BLaER1 treated with 17β-estradiol and CSF1 and Interleukin-3, amounts not matched to agents 10 nM and 100 nM (cell line): ENCODE results near the gene NF1.

Experiments
- H3K27ac ChIP-seq, 11 experiments: shearing (Covaris generic); formaldehyde crosslinking; 2 replicates each; pipeline ENCODE4 v1.8.1; 2022
- H3K27me3 ChIP-seq, 11 experiments: shearing (Covaris generic); formaldehyde crosslinking; 2 replicates each; pipeline ENCODE4 v1.8.1; 2022
- H3K36me3 ChIP-seq, 11 experiments: shearing (Covaris generic); formaldehyde crosslinking; 2 replicates each; pipeline ENCODE4 v1.8.1; 2022
- H3K4me1 ChIP-seq, 10 experiments: shearing (Covaris generic); formaldehyde crosslinking; 2 replicates each; pipeline ENCODE4 v1.8.1; 2022
- H3K4me2 ChIP-seq, 11 experiments: shearing (Covaris generic); formaldehyde crosslinking; 2 replicates each; pipeline ENCODE4 v1.8.1; 2022
- H3K4me3 ChIP-seq, 10 experiments: shearing (Covaris generic); formaldehyde crosslinking; 2 replicates each; pipeline ENCODE4 v1.8.1; 2022
- H3K9ac ChIP-seq, 11 experiments: shearing (Covaris generic); formaldehyde crosslinking; 2 replicates each; pipeline ENCODE4 v1.8.1; 2022
- H3K9me3 ChIP-seq, 11 experiments: shearing (Covaris generic); formaldehyde crosslinking; replicated peaks in 1 of 11; 2 replicates each; pipeline ENCODE4 v1.8.1; 2022
- H4K20me1 ChIP-seq, 11 experiments: shearing (Covaris generic); formaldehyde crosslinking; 2 replicates each; pipeline ENCODE4 v1.8.1; 2022
- Cebpa-rat ChIP-seq, 11 experiments: shearing (Covaris generic); IDR thresholded peaks; 2 replicates each; pipeline ENCODE4 v1.8.1; 2022

NF1 gene

GRCh38 chr17:31387438-31387837, 292.7 kb downstream of the NF1 start:
- no peak overlapping the region for H3K27ac ChIP-seq
- no peak overlapping the region for H3K4me3 ChIP-seq
- H3K27me3 ChIP-seq = peaks cover 14 to 30% (median 22%) of the 10 kb centered on the region in 11 experiments; a peak in 21 of 22 replicates
- H4K20me1 ChIP-seq = peaks cover 0 to 21% (median 3%) of the 10 kb centered on the region in 11 experiments; a peak in 12 of 22 replicates
- H3K4me1 ChIP-seq = peaks cover 4 to 15% (median 12%) of the 10 kb centered on the region in 10 experiments; a peak in 19 of 20 replicates
- no peak for TF ChIP-seq Cebpa-rat (IDR thresholded peaks at IDR 0.05)
- no peak overlapping the region for H3K4me2 ChIP-seq
- H3K9me3 ChIP-seq = no peaks in the 10 kb centered on the region
- no peak overlapping the region for H3K9ac ChIP-seq
- H3K36me3 ChIP-seq = peaks cover 0 to 5% (median 0%) of the 10 kb centered on the region in 11 experiments; a peak in 3 of 22 replicates

- Histone ChIP-seq H3K4me2 (no peak overlapping the region), H3K36me3 (no peaks in the 10 kb centered on the region), H3K4me1 (peaks cover 8 to 22% (median 14%) of the 10 kb centered on the region in 10 experiments; a peak in 19 of 20 replicates), H3K9me3 (no peaks in the 10 kb centered on the region), H3K27ac (no peak overlapping the region), H3K27me3 (peaks cover 17 to 39% (median 31%) of the 10 kb centered on the region in 11 experiments; a peak in 21 of 22 replicates), H3K4me3 (no peak overlapping the region), H3K9ac (no peak overlapping the region), H4K20me1 (peaks cover 0 to 30% (median 13%) of the 10 kb centered on the region in 11 experiments; a peak in 13 of 22 replicates)
- no peak for TF ChIP-seq Cebpa-rat (IDR thresholded peaks at IDR 0.05)
Observed at GRCh38 chr17:31388351-31388750, 293.6 kb downstream of the NF1 start.

- H4K20me1 ChIP-seq = peaks cover 0 to 31% (median 18%) of the 10 kb centered on the region in 11 experiments; a peak in 15 of 22 replicates
- no peaks in the 10 kb centered on the region for H3K36me3 ChIP-seq
- H3K4me2 ChIP-seq = no peak overlapping the region
- no peak for TF ChIP-seq Cebpa-rat (IDR thresholded peaks at IDR 0.05)
- peaks cover 17 to 44% (median 32%) of the 10 kb centered on the region in 11 experiments; a peak in 21 of 22 replicates for H3K27me3 ChIP-seq
- no peak overlapping the region for H3K27ac ChIP-seq
- H3K9ac ChIP-seq = no peak overlapping the region
- H3K9me3 ChIP-seq = no peaks in the 10 kb centered on the region
- peaks cover 8 to 22% (median 14%) of the 10 kb centered on the region in 10 experiments; a peak in 19 of 20 replicates for H3K4me1 ChIP-seq
- H3K4me3 ChIP-seq = no peak overlapping the region
Observed at GRCh38 chr17:31388770-31389656, 294.2 kb downstream of the NF1 start.

GRCh38 chr17:31389657-31390381, 295.0 kb downstream of the NF1 start:
- peaks cover 8 to 22% (median 14%) of the 10 kb centered on the region in 10 experiments; a peak in 19 of 20 replicates for H3K4me1 ChIP-seq
- H3K36me3 ChIP-seq = no peaks in the 10 kb centered on the region
- H3K9me3 ChIP-seq = no peaks in the 10 kb centered on the region
- no peak overlapping the region for H3K9ac ChIP-seq
- H3K27ac ChIP-seq = no peak overlapping the region
- no peak overlapping the region for H3K4me3 ChIP-seq
- H3K4me2 ChIP-seq = 0 out of 22 replicates have a peak overlapping the region, but pooled peaks of 1 of the 11 experiments have one; percentile 84
- no peak for TF ChIP-seq Cebpa-rat (IDR thresholded peaks at IDR 0.05)
- peaks cover 0 to 31% (median 18%) of the 10 kb centered on the region in 11 experiments; a peak in 15 of 22 replicates for H4K20me1 ChIP-seq
- H3K27me3 ChIP-seq = peaks cover 17 to 44% (median 32%) of the 10 kb centered on the region in 11 experiments; a peak in 21 of 22 replicates

- H3K4me2 ChIP-seq = peak overlapping the region in 8 of 11 experiments; percentile 84 to 97 (median 92); a peak in 15 of 22 replicates
- peak overlapping the region in 3 of 10 experiments; percentile 58 to 68 (median 62); a peak in 3 of 20 replicates for H3K4me3 ChIP-seq
- peaks cover 17 to 44% (median 32%) of the 10 kb centered on the region in 11 experiments; a peak in 21 of 22 replicates for H3K27me3 ChIP-seq
- H3K9ac ChIP-seq = peak overlapping the region in 2 of 11 experiments; percentile 77; a peak in 1 of 22 replicates
- no peak overlapping the region for H3K27ac ChIP-seq
- no peaks in the 10 kb centered on the region for H3K9me3 ChIP-seq
- H3K36me3 ChIP-seq = no peaks in the 10 kb centered on the region
- no peak for TF ChIP-seq Cebpa-rat (IDR thresholded peaks at IDR 0.05)
- H4K20me1 ChIP-seq = peaks cover 0 to 31% (median 18%) of the 10 kb centered on the region in 11 experiments; a peak in 15 of 22 replicates
- H3K4me1 ChIP-seq = peaks cover 8 to 22% (median 14%) of the 10 kb centered on the region in 10 experiments; a peak in 19 of 20 replicates
Observed at GRCh38 chr17:31390426-31390747, 295.6 kb downstream of the NF1 start.

- peaks cover 8 to 22% (median 14%) of the 10 kb centered on the region in 10 experiments; a peak in 19 of 20 replicates for H3K4me1 ChIP-seq
- peaks cover 0 to 31% (median 18%) of the 10 kb centered on the region in 11 experiments; a peak in 15 of 22 replicates for H4K20me1 ChIP-seq
- no peaks in the 10 kb centered on the region for H3K9me3 ChIP-seq
- no peaks in the 10 kb centered on the region for H3K36me3 ChIP-seq
- peak overlapping the region in 4 of 11 experiments; percentile 31 to 42 (median 34); a peak in 5 of 22 replicates for H3K27ac ChIP-seq
- H3K4me3 ChIP-seq = peak overlapping the region; percentile 53 to 76 (median 63)
- H3K4me2 ChIP-seq = peak overlapping the region; percentile 84 to 97 (median 91)
- TF ChIP-seq Cebpa-rat (IDR thresholded peaks at IDR 0.05) = no peak
- H3K27me3 ChIP-seq = peaks cover 17 to 44% (median 32%) of the 10 kb centered on the region in 11 experiments; a peak in 21 of 22 replicates
- peak overlapping the region in 9 of 11 experiments; percentile 28 to 78 (median 67); a peak in 18 of 22 replicates for H3K9ac ChIP-seq
Observed at GRCh38 chr17:31390748-31391495, 296.1 kb downstream of the NF1 start.

- TF ChIP-seq Cebpa-rat (IDR thresholded peaks at IDR 0.05) = no peak
- Histone ChIP-seq H3K36me3 (no peaks in the 10 kb centered on the region), H3K9ac (peak within 1 kb of the TSS in 10 of 11 experiments; percentile 28 to 78 (median 67); a peak in 20 of 22 replicates), H3K27ac (peak within 1 kb of the TSS in 4 of 11 experiments; percentile 31 to 42 (median 34); a peak in 5 of 22 replicates), H3K9me3 (no peaks in the 10 kb centered on the region), H4K20me1 (peaks cover 0 to 32% (median 18%) of the 10 kb centered on the region in 11 experiments; a peak in 15 of 22 replicates), H3K4me2 (peak within 1 kb of the TSS; percentile 84 to 97 (median 91)), H3K27me3 (peaks cover 17 to 44% (median 32%) of the 10 kb centered on the region in 11 experiments; a peak in 21 of 22 replicates), H3K4me1 (peaks cover 5 to 22% (median 14%) of the 10 kb centered on the region in 10 experiments; a peak in 17 of 20 replicates), H3K4me3 (peak within 1 kb of the TSS; percentile 53 to 76 (median 63))
Observed at GRCh38 chr17:31391496-31391949, 296.7 kb downstream of the NF1 start, which contains the start of gene RAB11FIP4. TSS of gene RAB11FIP4 (plus strand) at chr17:31391675. CDS start at chr17:31391853, 178 bp downstream.
